WTC11 (cell line): ENCODE results near the gene SGPP2.

Source experiments
- CREB1 ChIP-seq: sonication (generic); formaldehyde crosslinking; IDR thresholded peaks from 2 replicates; pipeline ENCODE4 v1.8.0; 2023; ENCODE audit warnings: mild to moderate bottlenecking, missing genetic modification reagents
- FOXK1 ChIP-seq: sonication (generic); formaldehyde crosslinking; IDR thresholded peaks from 2 replicates; pipeline ENCODE4 v1.8.0; 2022; ENCODE audit warnings: mild to moderate bottlenecking, moderate library complexity, missing genetic modification reagents

GRCh38 chr2:222563106-222563718, 138.9 kb downstream of the SGPP2 start:
- TF ChIP-seq FOXK1 (no peak), CREB1 (CRISPR knock-in tag) (no peak)
